ES-I3 (cell line): ENCODE measurements around the gene IFT122.

Experiments used
- H3K36me3 ChIP-seq: 2 replicates; pipeline ENCODE4 v1.6.1; 2013; ENCODE audit warnings: mild to moderate bottlenecking, low read length, control low read depth, moderate library complexity; ENCODE audit not compliant: insufficient read depth
- H3K4me1 ChIP-seq: 2 replicates; pipeline ENCODE4 v1.6.1; 2013; ENCODE audit warnings: mild to moderate bottlenecking, control low read depth, low read length; ENCODE audit not compliant: insufficient read depth
- H3K9ac ChIP-seq: 2 replicates; pipeline ENCODE4 v1.6.1; 2013; ENCODE audit warnings: low read depth, mild to moderate bottlenecking, low read length, moderate library complexity
- H3K9me3 ChIP-seq: 2 replicates; pipeline ENCODE4 v1.6.1; 2013; ENCODE audit warnings: mild to moderate bottlenecking, low read length, moderate library complexity; ENCODE audit not compliant: control insufficient read depth, insufficient read depth

IFT122 gene

DNA sequence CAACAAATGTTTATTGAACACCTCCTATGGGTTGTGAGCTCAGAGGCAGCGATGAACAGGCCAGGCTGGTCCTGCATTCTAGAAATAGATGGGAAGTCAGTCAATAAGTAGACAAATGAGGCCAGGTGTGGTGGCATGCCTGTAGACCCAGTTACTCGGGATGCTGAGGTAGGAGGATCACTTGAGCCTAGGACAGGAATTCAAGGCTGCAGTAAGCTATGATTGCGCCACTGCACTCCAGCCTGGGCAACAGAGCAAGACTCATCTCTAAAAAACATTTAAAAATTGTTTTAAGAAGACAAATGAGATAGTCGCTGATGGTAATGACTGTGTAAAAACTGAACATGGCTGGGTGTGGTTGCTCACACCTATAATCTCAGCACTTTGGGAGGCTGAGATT is 84.1 kb downstream of the IFT122 start:
- Histone ChIP-seq H3K36me3 (no peaks in the 10 kb centered on the region), H3K9me3 (no peaks in the 10 kb centered on the region), H3K9ac (no peak overlapping the region), H3K4me1 (peaks cover 5% of the 10 kb centered on the region; the same call in 1 of the 2 replicates)

DNA sequence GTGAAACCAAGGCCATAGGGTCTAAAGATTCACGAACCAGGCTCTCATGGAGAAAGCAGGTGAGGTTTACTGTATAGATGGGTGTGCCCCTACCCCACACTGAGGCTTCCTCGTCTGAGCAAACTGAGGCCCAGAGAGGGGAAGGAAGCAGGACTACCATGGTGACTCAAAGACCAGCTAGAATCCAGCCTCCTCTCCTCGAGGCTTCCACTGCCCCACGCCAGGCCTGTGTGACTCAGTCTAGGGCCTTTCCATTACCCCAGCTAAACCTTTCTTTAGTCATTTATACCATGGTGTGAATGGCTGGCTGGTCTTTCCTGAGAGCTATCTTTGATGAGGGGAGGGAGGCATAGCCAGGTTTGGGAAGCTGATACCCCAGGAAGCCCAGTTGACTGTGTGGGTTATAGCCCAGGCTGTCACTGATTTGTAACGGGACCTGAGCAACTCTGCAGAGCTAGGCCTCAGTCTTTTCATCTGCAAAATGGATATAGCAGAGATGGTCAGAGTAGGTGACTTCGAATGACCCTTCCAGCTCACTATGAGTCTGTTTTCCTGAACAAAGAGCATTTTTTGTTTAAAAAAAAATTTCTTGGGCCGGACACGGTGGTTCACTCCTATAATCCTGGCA is 85.4 kb downstream of the IFT122 start:
- no peak overlapping the region for H3K9ac ChIP-seq
- H3K36me3 ChIP-seq = no peaks in the 10 kb centered on the region
- peaks cover 17% of the 10 kb centered on the region for H3K4me1 ChIP-seq
- no peaks in the 10 kb centered on the region for H3K9me3 ChIP-seq

DNA sequence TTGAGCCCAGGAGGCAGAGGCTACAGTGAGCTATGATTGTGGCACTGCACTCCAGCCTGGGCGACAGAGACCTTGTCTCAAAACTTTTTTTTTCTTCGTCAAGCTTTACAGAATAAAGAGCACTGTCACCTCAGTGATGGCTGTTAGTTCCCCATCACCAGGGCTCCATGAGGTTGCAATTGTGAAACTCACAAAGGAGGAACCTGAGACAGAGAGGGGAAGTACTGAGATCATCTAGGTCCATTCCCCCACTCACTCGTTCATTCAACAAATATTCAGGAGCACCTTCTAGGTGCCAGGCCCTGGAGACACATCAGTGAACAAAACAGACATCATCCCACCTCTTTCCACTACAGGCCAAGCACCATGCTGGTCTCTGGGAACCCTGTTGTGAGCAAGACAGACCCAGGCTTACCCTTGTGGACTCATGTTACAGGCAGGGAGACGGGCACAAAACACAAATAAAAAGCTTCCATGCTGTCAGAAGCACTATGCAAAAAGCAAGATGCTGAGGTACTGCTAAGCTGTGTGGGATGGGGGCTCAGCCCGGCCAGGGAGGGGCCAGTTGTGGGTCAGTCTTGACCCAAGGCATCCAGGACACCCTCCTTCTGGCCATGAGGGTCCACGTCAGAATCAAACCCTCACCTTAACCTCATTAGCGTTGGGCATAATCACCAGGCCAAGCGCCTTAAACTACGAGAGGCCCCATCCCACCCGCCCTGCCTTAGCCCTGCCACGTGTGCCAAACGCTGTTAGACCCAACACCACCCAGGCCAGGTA is 86.3 kb downstream of the IFT122 start:
- no peak overlapping the region for H3K9ac ChIP-seq

DNA sequence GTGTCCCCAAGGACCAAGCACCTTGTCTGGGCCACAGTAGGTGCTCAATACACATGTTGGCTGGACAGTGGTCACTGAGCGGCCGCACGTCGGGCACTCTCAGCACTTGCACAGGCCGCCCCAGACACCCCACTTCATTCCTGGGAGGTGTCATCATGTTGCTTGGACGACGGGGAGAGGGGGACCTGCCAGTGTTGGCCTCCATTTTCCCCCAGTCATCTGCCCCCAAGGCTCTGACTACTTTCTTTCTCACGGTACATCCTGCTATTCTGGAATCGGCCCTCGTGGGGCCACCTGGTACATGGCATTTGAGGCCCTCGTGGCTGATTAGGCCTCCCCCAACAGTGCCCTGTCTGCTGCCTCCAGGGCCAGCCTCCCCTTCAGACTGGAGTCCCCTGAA is 87.2 kb downstream of the IFT122 start:
- peaks cover 22% of the 10 kb centered on the region for H3K4me1 ChIP-seq
- no peaks in the 10 kb centered on the region for H3K36me3 ChIP-seq
- no peak overlapping the region for H3K9ac ChIP-seq
- H3K9me3 ChIP-seq = no peaks in the 10 kb centered on the region

More for the DNA sequence above, 86.3 kb downstream of the IFT122 start:
- no peaks in the 10 kb centered on the region for H3K36me3 ChIP-seq
- H3K9me3 ChIP-seq = no peaks in the 10 kb centered on the region
- H3K4me1 ChIP-seq = peaks cover 22% of the 10 kb centered on the region

DNA sequence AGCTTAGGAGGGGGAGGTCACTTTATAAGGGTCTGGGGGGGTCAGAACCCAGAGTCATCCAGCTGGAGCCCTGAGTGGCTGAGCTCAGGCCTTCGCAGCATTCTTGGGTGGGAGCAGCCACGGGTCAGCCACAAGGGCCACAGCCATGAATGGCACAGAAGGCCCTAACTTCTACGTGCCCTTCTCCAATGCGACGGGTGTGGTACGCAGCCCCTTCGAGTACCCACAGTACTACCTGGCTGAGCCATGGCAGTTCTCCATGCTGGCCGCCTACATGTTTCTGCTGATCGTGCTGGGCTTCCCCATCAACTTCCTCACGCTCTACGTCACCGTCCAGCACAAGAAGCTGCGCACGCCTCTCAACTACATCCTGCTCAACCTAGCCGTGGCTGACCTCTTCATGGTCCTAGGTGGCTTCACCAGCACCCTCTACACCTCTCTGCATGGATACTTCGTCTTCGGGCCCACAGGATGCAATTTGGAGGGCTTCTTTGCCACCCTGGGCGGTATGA is 88.6 kb downstream of the IFT122 start, which contains the start of gene RHO:
Gene RHO, plus strand, starts transcription at position 51 of the 512 bp plus-strand sequence. Its CDS starts 95 bp downstream, at position 146.
- no peaks in the 10 kb centered on the region for H3K9me3 ChIP-seq
- H3K4me1 ChIP-seq = peaks cover 22% of the 10 kb centered on the region
- H3K9ac ChIP-seq = no peak within 1 kb of the TSS
- no peaks in the 10 kb centered on the region for H3K36me3 ChIP-seq

DNA sequence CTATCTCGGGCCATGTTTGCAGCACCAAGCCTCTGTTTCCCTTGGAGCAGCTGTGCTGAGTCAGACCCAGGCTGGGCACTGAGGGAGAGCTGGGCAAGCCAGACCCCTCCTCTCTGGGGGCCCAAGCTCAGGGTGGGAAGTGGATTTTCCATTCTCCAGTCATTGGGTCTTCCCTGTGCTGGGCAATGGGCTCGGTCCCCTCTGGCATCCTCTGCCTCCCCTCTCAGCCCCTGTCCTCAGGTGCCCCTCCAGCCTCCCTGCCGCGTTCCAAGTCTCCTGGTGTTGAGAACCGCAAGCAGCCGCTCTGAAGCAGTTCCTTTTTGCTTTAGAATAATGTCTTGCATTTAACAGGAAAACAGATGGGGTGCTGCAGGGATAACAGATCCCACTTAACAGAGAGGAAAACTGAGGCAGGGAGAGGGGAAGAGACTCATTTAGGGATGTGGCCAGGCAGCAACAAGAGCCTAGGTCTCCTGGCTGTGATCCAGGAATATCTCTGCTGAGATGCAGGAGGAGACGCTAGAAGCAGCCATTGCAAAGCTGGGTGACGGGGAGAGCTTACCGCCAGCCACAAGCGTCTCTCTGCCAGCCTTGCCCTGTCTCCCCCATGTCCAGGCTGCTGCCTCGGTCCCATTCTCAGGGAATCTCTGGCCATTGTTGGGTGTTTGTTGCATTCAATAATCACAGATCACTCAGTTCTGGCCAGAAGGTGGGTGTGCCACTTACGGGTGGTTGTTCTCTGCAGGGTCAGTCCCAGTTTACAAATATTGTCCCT is 89.6 kb downstream of the IFT122 start:
- Histone ChIP-seq H3K36me3 (no peaks in the 10 kb centered on the region), H3K9me3 (no peaks in the 10 kb centered on the region), H3K9ac (no peak overlapping the region), H3K4me1 (peaks cover 28% of the 10 kb centered on the region)

DNA sequence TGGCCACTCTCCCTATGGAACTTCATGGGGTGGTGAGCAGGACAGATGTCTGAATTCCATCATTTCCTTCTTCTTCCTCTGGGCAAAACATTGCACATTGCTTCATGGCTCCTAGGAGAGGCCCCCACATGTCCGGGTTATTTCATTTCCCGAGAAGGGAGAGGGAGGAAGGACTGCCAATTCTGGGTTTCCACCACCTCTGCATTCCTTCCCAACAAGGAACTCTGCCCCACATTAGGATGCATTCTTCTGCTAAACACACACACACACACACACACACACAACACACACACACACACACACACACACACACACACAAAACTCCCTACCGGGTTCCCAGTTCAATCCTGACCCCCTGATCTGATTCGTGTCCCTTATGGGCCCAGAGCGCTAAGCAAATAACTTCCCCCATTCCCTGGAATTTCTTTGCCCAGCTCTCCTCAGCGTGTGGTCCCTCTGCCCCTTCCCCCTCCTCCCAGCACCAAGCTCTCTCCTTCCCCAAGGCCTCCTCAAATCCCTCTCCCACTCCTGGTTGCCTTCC is 90.3 kb downstream of the IFT122 start:
- H3K36me3 ChIP-seq = no peaks in the 10 kb centered on the region
- H3K4me1 ChIP-seq = peaks cover 28% of the 10 kb centered on the region
- H3K9me3 ChIP-seq = no peaks in the 10 kb centered on the region; the same call in 1 of the 2 replicates
- no peak overlapping the region for H3K9ac ChIP-seq

DNA sequence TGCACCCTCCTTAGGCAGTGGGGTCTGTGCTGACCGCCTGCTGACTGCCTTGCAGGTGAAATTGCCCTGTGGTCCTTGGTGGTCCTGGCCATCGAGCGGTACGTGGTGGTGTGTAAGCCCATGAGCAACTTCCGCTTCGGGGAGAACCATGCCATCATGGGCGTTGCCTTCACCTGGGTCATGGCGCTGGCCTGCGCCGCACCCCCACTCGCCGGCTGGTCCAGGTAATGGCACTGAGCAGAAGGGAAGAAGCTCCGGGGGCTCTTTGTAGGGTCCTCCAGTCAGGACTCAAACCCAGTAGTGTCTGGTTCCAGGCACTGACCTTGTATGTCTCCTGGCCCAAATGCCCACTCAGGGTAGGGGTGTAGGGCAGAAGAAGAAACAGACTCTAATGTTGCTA is 90.8 kb downstream of the IFT122 start:
- H3K36me3 ChIP-seq = no peaks in the 10 kb centered on the region
- peaks cover 28% of the 10 kb centered on the region for H3K4me1 ChIP-seq
- H3K9ac ChIP-seq = no peak overlapping the region
- no peaks in the 10 kb centered on the region; the same call in 1 of the 2 replicates for H3K9me3 ChIP-seq

DNA sequence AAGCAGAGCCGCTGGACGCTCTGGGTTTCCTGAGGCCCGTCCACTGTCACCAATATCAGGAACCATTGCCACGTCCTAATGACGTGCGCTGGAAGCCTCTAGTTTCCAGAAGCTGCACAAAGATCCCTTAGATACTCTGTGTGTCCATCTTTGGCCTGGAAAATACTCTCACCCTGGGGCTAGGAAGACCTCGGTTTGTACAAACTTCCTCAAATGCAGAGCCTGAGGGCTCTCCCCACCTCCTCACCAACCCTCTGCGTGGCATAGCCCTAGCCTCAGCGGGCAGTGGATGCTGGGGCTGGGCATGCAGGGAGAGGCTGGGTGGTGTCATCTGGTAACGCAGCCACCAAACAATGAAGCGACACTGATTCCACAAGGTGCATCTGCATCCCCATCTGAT is 91.7 kb downstream of the IFT122 start:
- peaks cover 24% of the 10 kb centered on the region for H3K4me1 ChIP-seq

DNA sequence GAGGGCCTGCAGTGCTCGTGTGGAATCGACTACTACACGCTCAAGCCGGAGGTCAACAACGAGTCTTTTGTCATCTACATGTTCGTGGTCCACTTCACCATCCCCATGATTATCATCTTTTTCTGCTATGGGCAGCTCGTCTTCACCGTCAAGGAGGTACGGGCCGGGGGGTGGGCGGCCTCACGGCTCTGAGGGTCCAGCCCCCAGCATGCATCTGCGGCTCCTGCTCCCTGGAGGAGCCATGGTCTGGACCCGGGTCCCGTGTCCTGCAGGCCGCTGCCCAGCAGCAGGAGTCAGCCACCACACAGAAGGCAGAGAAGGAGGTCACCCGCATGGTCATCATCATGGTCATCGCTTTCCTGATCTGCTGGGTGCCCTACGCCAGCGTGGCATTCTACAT is 92.2 kb downstream of the IFT122 start:
- Histone ChIP-seq H3K9ac (no peak overlapping the region), H3K9me3 (no peaks in the 10 kb centered on the region; the same call in 1 of the 2 replicates), H3K4me1 (peaks cover 28% of the 10 kb centered on the region)

More for the DNA sequence above, 91.7 kb downstream of the IFT122 start:
- Histone ChIP-seq H3K9me3 (no peaks in the 10 kb centered on the region; the same call in 1 of the 2 replicates), H3K9ac (no peak overlapping the region), H3K36me3 (no peaks in the 10 kb centered on the region)

DNA sequence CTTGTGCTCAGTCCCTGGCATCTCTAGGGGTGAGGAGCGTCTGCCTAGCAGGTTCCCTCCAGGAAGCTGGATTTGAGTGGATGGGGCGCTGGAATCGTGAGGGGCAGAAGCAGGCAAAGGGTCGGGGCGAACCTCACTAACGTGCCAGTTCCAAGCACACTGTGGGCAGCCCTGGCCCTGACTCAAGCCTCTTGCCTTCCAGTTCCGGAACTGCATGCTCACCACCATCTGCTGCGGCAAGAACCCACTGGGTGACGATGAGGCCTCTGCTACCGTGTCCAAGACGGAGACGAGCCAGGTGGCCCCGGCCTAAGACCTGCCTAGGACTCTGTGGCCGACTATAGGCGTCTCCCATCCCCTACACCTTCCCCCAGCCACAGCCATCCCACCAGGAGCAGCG is 93.4 kb downstream of the IFT122 start:
- Histone ChIP-seq H3K36me3 (no peaks in the 10 kb centered on the region), H3K4me1 (peaks cover 28% of the 10 kb centered on the region), H3K9ac (no peak overlapping the region), H3K9me3 (no peaks in the 10 kb centered on the region; the same call in 1 of the 2 replicates)

More for the DNA sequence above, 92.2 kb downstream of the IFT122 start:
- no peaks in the 10 kb centered on the region for H3K36me3 ChIP-seq

DNA sequence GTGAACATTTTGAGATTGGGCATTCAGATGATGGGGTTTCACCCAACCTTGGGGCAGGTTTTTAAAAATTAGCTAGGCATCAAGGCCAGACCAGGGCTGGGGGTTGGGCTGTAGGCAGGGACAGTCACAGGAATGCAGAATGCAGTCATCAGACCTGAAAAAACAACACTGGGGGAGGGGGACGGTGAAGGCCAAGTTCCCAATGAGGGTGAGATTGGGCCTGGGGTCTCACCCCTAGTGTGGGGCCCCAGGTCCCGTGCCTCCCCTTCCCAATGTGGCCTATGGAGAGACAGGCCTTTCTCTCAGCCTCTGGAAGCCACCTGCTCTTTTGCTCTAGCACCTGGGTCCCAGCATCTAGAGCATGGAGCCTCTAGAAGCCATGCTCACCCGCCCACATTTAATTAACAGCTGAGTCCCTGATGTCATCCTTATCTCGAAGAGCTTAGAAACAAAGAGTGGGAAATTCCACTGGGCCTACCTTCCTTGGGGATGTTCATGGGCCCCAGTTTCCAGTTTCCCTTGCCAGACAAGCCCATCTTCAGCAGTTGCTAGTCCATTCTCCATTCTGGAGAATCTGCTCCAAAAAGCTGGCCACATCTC is 94.5 kb downstream of the IFT122 start:
- Histone ChIP-seq H3K9me3 (no peaks in the 10 kb centered on the region; the same call in 1 of the 2 replicates), H3K4me1 (peaks cover 23% of the 10 kb centered on the region), H3K9ac (no peak overlapping the region), H3K36me3 (no peaks in the 10 kb centered on the region)

DNA sequence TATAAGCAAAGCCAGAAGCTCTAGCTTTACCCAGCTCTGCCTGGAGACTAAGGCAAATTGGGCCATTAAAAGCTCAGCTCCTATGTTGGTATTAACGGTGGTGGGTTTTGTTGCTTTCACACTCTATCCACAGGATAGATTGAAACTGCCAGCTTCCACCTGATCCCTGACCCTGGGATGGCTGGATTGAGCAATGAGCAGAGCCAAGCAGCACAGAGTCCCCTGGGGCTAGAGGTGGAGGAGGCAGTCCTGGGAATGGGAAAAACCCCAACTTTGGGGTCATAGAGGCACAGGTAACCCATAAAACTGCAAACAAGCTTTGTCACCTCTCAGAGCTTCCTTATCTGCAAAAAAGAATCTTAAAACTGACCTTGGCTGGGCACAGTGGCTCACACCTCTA is 95.1 kb downstream of the IFT122 start:
- no peak overlapping the region for H3K9ac ChIP-seq
- H3K9me3 ChIP-seq = no peaks in the 10 kb centered on the region; the same call in 1 of the 2 replicates
- no peaks in the 10 kb centered on the region for H3K36me3 ChIP-seq
- H3K4me1 ChIP-seq = peaks cover 18% of the 10 kb centered on the region

DNA sequence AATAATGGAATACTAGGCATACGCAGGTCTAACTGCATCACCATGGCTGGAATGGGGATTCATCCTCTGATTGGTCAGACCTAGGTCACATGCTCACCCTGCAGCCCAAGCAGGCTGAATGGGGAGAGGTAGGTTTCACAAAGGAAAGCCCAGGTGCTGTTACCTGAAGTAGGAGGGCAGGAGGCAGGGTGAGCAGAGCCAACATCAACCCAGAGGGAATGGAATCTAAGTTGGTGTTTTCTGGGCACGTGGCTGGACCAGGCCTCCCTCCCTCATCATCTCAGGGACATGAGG is 96.3 kb downstream of the IFT122 start:
- Histone ChIP-seq H3K9me3 (no peaks in the 10 kb centered on the region; the same call in 1 of the 2 replicates), H3K36me3 (no peaks in the 10 kb centered on the region), H3K4me1 (peaks cover 10% of the 10 kb centered on the region; the same call in 1 of the 2 replicates), H3K9ac (no peak overlapping the region)
